NCI-H187 treated with DMSO at 0.1 percent for 48 hours (cell line): ENCODE results near the gene INO80E.
A peak's percentile ranks its signal among the peaks of the same experiment; 100 is the strongest.
"Not testable (repeated sequence)": the region's sequence is repeated elsewhere in the genome, so short reads cannot be mapped to it uniquely, and the experiment has no call there.

Source experiments
- DNase-seq: peaks from one replicate; lab custom pipeline; 2025; lab: John Stamatoyannopoulos, UW

Gene INO80E

GRCh38 chr16:29995911-29996765 is at the start of gene INO80E:
Gene INO80E (plus strand): TSS chr16:29996241. CDS start chr16:29996311, 70 bp downstream.
- peak; percentile 38 for DNase-seq

GRCh38 chr16:29947897-29948296 is 48.1 kb upstream of the INO80E start:
- DNase-seq, result no peak

GRCh38 chr16:29950806-29951461 is 45.1 kb upstream of the INO80E start:
- DNase-seq, result no peak

- DNase-seq, result no peak
These were observed 44.2 kb upstream of the INO80E start for GRCh38 chr16:29951625-29952365.

GRCh38 chr16:29958756-29959155 is 37.3 kb upstream of the INO80E start:
- DNase-seq, result no peak

- DNase-seq, result no peak
These were observed 36.7 kb upstream of the INO80E start for GRCh38 chr16:29959293-29959692.

- not testable (repeated sequence) for DNase-seq
These were observed 36.2 kb upstream of the INO80E start for GRCh38 chr16:29959821-29960220.

GRCh38 chr16:29961127-29961478 is 34.9 kb upstream of the INO80E start:
- no peak for DNase-seq

GRCh38 chr16:29961479-29962343 is 34.3 kb upstream of the INO80E start, which contains the start of gene TMEM219:
Gene TMEM219 (plus strand): TSS chr16:29962079. CDS start chr16:29963144, 1,065 bp downstream.
- no peak for DNase-seq

- DNase-seq, result no peak
These were observed 33.6 kb upstream of the INO80E start for GRCh38 chr16:29962344-29962994.

- DNase-seq, result no peak
These were observed 32.9 kb upstream of the INO80E start for GRCh38 chr16:29963021-29963743.

- no peak for DNase-seq
These were observed 27.8 kb upstream of the INO80E start for GRCh38 chr16:29968205-29968604.

- DNase-seq, result no peak
These were observed 24.7 kb upstream of the INO80E start for GRCh38 chr16:29971304-29971703.

GRCh38 chr16:29972500-29972899 is 23.5 kb upstream of the INO80E start:
- no peak for DNase-seq

- no peak for DNase-seq
These were observed 23.1 kb upstream of the INO80E start for GRCh38 chr16:29972992-29973383.

GRCh38 chr16:29973384-29974246 is 22.4 kb upstream of the INO80E start, which contains the start of gene TAOK2:
Gene TAOK2 (plus strand): TSS chr16:29973868. CDS start chr16:29977773, 3,905 bp downstream.
- DNase-seq, result peak; percentile 78

- no peak for DNase-seq
These were observed 21.5 kb upstream of the INO80E start for GRCh38 chr16:29974291-29975133.

- DNase-seq, result no peak
These were observed 20.9 kb upstream of the INO80E start for GRCh38 chr16:29975134-29975538.
